Activated naive CD4-positive, alpha-beta T cell treated with Interleukin-2 at 50 U/mL for 16 hours (primary cell): Measurements from ENCODE around the gene CCNJL.

Experiments used
- DNase-seq: peaks from one replicate; pipeline ENCODE4 v3.0.0-alpha.2; 2020

Gene CCNJL

GRCh38 chr5:160211352-160211751 lies 101.0 kb downstream of the CCNJL start:
- no peak for DNase-seq

DNA sequence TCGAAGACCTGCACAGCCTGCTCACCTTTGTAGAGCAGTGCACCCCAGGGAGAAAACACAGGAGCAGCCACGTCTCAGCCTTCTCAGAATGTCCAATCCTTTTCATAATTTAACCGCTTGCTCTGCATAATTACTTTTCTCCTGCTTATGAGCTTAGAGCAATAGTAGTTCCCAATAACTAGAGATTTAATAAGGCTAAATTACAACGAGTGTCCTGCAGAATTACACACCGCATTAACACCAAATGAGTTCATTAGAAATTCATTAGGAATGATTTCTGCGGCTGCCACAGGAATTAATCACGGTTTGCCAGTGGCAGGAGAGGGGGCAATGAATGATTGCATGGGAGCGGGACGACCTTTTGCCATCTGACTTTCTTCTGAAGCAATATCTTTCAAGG lies 101.8 kb downstream of the CCNJL start:
- no peak for DNase-seq

GRCh38 chr5:160209917-160210316 lies 102.4 kb downstream of the CCNJL start:
- DNase-seq, result no peak

GRCh38 chr5:160207061-160207460 lies 105.3 kb downstream of the CCNJL start:
- DNase-seq, result no peak
